ENCODE measurements around the gene MCM7.

- TF ChIP-seq CTCF (IDR thresholded peaks at IDR 0.05) (no peak), POLR2AphosphoS5 (IDR thresholded peaks at IDR 0.05) (no peak), POLR2A (IDR thresholded peaks at IDR 0.05) (no peak)
Observed at GRCh38 chr7:100107125-100107737, 6.0 kb upstream of the MCM7 start.

All from sigmoid colon (tissue), 4 donors.